Stimulated activated CD4-positive, alpha-beta T cell treated with anti-CD3 and anti-CD28 coated beads, Interleukin-2, amount 100 ng/mL, for 24 hours (primary cell): ENCODE results near the gene PDF.

Experiments used
- DNase-seq, 2 donors: peaks; one replicate each; pipeline ENCODE4 v3.0.0-alpha.2; 2020

The PDF gene

DNA sequence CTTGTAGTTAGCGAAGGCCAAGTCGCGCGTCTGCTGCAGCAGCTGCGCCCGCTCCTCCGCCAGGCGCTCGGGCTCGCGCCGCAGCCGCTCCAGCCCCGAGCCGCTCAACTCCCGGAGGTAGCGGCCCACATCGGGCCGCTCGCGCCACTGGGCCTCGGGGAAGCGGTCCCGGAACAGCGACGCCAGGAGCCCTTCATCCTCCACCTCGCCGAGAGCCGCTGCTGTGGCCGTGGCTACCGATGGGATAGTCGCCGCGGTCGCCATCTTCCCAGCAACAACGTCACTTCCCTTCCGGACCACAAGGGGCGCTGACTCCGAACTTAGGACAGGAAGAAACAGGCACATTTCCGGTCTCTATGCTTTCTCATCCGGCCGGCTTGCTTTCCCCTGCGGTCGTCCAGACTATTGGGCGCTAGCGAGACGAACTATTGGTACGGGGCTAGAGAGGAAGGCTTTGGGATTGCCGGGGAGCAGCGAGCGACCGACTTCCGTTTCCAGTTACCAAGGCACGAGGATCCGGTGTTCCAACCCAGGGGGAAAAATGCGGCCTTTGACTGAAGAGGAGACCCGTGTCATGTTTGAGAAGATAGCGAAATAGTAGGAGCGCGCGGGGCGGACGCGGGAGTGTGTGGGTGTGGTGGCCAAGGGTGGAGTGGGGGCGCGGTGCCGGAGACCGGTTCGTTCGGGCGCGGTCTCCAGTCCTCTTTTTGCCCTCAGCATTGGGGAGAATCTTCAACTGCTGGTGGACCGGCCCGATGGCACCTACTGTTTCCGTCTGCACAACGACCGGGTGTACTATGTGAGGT is 9.1 kb upstream of the PDF start, which contains the start of the genes COG8 and NIP7:
COG8 (minus strand) TSS at position 276 of the 806 bp plus-strand sequence; CDS start at position 264, 12 bp downstream.
NIP7 (plus strand) TSS at position 484 of the 806 bp plus-strand sequence; CDS start at position 542, 58 bp downstream.
- DNase-seq: peak; percentile 93 to 94

DNA sequence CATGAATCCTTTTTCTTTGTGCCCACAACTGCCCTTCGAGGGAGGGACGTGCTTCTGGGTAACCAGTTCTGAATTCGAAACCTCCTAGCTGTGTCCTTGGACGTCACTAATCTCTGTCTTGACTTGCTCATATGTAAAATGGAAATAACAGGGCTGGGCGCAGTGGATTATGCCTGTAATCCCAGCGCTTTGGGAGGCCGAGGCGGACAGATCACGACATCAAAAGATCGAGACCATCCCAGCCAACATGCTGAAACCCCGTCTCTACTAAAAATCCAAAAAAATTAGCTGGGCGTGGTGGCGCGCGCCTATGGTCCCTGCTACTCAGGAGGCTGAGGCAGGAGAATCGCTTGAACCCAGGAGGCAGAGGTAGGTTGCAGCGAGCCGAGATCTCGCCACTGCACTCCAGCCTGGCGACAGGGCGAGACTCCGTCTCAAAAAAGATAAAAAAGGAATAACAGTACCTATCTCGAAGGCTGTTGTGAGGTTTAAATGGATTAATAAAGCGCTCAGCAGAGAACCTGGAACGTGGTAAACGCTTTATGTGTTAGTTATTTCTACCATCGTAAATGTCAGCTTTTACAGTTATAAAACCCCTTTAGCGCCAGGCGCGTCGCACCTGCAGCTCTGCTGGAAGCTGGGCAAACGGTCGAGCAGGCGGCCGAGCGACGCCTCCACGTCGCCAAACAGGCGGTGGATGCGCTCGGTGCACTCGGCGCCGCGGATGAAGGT is 8.3 kb upstream of the PDF start:
- no peak for DNase-seq

GRCh38 chr16:69334696-69335095 is 4.3 kb upstream of the PDF start:
- no peak for DNase-seq

DNA sequence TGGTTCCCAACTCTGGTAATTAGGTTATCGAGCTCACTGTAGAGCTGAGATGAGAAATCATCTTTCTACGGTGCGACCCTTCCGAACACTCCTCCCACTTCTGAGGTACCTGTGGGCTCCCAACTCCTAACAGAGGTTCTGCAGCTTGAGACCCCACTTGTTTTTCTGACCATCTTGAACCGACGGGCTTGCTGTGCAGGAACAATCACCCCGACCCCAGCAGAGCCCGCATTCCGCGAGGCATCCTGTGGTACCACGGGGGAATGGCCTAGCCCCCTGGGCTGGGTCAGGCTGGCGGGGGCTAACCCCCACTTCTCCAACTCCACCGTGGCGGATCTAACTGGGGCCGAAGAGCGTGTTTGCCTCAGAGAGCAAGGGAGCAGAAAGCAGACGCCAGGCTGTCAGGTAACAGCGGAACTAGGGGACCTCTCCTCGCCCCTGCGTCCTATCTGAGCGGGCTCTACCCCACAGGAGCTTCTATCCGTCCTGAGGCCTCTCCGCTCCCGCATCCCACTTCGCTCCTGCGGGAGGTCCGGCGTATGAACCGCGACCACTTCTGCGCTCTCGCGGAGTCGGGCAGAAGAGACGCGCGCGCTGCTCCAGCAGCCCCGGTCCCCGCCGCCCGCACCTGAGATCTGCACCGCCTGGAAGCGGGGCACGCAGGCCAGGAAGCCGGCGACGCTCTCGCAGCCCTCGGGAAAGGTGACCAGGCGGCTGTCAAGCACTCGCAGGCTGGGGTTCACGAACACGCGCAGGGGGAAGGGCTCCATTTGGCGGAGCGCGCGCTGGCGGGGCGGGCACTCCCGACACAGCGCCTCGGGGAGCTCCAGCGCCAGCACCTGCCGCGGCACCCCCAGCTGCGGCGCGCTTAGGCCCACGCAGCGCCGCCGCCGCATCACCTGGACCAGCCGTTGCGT is 761 bp downstream of the PDF start:
- DNase-seq: peak; percentile 55 to 59

DNA sequence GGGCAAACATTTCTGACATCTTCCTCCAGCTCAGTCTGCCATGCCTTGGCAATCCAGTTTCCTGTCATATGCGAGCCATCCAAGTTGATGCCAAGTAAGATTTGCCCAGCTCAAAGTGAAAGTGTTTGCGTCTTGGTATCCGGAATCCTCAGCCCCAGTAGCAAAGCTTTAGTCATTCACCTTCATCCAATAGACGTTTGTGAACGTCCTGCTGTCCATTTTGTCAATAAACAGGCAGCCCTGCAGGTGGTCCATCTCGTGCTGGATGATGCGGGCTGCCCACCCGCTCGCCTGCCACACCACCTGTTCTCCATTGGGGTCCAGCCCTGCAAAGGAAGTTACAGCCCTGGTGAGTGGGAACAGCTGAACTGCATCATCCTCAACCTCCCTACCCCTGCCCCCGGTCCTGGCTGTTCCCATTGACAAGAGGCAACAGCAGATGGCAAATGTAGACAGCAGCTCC is 1.5 kb downstream of the PDF start:
- DNase-seq: no peak

GRCh38 chr16:69327585-69328310 is 2.6 kb downstream of the PDF start:
- no peak for DNase-seq

- no peak for DNase-seq
Observed at GRCh38 chr16:69326172-69326873, 4.1 kb downstream of the PDF start.

GRCh38 chr16:69325784-69326171 is 4.6 kb downstream of the PDF start:
- DNase-seq: no peak

DNA sequence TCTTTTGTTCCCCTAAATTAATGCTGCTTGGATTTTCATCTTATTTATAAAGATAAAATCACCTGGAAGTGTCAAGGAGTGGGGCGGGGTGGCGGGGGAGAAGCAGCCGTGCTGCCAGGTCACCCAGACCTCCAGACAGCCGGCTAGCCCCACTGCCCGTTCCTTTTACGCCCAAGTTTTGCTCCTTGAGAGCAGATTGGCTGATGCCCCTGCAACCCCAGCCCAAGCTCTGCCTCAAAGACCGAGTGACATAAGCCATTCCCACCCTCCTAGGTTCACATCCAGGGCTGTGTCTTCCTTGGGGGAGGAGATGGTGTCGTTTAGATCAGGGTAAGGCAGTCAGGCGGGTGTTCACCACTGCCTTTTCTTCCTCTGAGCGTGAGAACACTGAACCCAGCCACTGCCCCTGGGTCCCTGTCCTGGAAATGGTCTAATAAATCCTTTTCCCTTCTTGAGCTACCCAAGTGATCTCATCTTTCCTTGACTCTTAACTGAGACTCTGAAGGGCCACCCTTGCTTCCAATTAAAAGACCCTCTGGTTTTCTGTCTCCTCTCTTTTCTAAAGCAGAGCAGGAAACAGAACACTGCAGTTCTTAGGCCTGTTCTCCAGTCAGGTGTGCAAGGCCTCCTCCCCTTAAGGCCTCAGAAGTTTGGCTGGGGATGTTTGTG is 5.7 kb downstream of the PDF start:
- no peak for DNase-seq

DNA sequence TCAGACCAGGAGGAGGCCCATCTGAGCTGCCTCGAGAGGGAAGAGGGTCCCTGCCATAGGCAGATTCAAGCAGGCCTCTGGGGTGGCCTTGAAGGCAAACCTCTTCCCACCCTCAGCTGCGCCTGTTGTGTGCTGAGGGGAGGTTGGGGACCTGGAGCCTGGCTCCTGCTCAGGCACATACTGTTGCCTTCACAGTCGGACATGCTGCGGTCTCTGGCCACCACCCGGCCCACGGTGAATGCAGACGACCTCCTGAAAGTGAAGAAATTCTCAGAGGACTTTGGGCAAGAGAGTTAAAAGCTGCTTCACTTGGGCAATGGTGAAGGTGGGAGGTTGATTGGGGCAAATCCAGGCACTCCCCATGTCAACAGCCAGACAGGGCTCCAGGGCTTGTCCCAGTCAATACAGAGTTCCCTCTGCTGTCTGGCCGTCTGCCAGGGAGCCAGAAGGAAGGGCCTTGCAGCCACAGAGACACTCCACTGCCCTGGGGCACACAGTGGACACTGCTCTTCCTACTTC is 6.3 kb downstream of the PDF start:
- DNase-seq: no peak

DNA sequence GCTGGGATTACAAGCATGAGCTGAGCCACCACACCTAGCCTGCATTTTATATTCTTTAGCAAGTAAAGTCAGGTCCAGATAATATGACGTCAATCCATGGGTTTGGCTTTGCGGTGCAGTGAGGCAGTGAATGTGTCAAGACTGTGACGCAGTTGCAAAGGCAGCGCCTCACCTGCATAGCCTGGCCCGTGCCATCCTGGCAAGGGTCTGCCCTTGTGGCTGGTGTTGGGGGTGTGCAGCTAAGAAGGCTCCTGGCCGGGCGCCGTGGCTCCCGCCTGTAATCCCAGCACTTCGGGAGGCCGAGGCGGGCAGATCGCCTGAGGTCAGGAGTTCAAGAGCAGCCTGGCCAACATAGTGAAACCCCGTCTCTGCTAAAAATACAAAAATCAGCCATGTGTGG is 7.0 kb downstream of the PDF start:
- no peak for DNase-seq

- DNase-seq: no peak
Observed at GRCh38 chr16:69322343-69322742, 8.0 kb downstream of the PDF start.

DNA sequence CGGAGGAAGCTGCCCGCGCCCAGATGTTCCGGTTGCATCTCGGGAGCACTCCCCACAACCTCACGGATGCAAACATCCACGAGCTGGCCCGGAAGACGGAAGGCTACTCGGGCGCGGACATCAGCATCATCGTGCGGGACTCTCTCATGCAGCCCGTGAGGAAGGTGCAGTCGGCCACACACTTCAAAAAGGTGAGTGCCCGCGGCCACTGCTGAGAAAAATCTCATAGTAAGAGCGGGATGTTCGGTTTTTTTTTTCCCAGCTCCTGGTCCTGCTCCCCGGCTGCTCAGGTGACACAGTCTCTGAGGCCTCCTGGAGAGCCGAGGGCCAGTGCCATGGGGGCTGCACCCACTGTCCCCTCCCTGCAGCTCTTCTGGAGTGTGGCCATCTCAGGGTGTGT is 9.3 kb downstream of the PDF start:
- no peak for DNase-seq

DNA sequence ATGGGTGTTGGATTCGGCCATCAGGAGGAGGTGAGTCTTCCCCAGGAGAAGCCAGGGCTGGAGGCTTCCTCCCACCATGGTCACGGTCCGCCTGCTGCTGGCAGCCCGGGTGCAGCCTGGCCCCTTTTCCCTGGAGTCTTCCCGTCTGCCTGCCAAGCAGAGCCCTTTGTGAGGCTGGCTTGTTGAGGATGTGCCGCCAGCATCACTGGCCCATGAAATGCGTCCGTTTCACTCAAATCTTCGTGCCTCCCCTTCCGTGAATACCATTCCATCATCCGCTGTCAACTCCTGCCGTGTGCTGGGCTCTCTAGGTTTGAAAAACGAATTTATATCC is 9.7 kb downstream of the PDF start:
- DNase-seq: no peak

DNA sequence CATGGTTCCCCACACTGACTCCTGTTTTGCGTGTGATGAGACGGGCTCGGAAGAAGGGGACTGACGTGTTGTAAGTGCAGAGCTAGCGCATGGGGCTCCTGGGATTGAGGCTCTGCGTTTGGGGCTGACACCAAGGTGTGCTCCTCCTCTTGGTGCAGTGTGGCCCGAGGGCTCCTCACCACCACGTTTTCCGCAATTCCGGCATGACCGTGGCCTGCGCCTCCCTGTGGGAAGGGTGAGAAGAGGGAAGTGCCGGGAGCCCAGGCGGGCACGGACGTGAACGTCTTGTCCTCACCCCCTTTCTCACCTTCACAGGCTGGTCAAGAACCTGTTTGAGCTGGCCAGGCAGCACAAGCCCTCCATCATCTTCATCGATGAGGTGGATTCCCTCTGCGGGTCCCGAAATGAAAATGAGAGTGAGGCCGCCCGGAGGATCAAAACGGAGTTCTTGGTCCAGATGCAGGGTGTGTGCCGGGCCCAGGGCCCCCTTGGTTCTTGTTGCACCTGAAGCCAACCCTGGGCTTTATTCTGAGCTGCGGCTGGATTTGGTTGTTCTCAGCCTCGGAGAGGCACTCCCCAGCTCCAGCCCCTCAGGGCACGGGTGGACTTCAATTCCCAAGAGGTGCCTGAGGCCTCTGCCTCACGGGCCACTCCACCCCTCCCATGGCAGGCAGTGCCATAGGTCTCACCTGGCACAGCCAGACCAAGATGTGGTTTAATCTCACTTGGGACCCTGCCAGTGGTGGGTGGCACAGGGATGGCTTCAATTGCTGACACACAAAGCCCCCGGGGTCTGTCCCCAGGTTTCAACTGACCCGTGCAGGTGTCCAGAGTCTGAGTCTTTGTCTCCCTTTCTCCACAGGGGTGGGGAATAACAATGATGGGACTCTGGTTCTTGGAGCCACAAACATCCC is 10.3 kb downstream of the PDF start:
- DNase-seq: no peak

DNA sequence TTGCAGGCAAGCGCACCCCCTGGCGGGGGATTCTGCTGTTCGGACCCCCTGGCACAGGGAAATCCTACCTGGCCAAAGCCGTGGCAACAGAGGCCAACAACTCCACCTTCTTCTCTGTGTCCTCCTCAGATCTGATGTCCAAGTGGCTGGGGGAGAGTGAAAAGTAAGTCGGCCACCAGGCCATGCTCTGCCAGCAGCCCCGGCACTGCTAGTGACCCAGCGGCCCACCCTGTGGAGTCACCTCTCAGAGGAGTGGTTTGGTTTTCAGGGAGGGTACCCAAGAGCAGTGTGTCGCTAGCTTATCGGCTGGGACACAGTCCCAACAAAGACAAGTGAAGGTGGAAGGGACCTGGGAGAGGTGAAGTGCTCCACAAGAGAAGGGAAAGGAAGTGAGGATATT is 11.0 kb downstream of the PDF start:
- no peak for DNase-seq

DNA sequence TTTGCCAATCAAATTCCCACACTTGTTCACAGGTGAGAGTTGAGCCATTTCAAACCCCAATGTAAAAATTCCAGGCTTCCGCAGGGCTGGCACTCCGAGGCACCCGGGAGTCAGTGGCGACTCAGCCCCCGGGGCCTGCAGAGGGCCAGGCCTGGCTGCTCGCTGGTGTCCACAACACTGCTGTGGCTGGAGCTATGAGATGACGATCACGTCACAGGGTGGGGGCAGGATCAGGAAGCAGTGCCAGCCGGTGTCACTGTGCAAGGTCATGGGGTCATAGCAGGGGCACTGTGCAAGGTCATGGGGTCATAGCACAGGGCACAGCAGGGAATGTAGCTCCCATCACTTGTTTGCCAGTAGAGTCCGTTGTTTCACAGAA is 11.5 kb downstream of the PDF start:
- DNase-seq: no peak

DNA sequence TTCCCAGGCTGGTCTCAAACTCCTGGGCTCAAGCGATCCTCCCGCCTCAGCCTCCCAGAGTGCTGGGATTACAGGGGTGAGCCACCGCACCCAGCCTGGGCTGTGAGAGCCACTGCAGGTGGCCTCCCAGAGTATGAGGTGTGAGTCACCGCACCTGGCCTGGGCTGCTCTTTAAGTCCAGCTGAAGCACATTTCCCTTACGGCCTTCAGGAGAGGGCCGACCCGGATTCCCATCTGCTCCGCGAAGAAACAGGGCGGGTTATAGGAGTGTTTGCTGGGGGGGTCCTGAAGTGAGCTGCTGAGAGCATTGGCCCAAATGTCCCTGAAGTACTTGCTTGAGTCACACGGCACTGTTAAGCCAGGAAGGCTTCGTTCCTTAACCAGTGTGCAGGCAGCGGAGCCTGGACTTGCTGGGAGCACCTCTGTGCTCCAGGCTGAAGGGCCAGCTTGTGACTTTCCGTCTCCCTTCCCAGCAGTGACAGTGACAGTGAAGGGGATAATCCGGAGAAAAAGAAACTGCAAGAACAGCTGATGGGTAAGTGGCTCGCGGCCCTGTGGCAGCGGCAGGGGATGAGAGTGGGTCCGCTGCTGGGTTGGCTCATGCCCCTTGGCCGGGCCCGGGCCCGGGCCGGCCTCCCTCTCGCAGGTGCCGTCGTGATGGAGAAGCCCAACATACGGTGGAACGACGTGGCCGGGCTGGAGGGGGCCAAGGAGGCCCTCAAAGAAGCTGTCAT is 12.0 kb downstream of the PDF start:
- DNase-seq: no peak

DNA sequence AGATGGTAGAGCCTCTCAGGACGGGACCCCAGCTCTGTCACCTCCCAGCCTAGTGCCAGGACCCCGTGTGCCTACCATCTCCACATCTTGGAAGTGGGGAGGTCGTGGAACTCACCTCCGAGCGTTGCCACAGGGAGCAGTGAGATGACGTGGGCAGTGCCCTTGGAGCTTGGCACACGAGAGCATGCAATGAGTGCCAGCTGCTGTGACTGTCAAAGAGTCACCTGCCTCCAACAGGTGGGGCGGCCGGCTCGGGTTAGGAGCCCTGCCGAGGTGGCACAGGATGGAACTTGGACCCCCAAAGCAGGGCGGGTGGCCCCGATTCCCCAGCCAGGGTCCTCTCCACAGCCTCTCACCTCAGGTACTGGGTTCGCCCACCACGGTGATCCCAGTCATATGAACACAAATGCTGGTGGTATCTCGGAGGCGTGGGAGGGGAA is 13.8 kb downstream of the PDF start:
- no peak for DNase-seq
